Epithelial cell of proximal tubule (primary cell): Measurements from ENCODE around the gene PHF20. TPM values are rescaled to one million over a fixed set of nuclear protein-coding genes. Genes with fewer than 3 reads are reported as not detected.

Experiments
- DNase-seq: peaks from one replicate; pipeline ENCODE4 v3.0.0-alpha.2; 2011; ENCODE audit warnings: low read depth
- H3K4me3 ChIP-seq: 2 replicates; pipeline ENCODE4 v1.5.1; 2011; ENCODE audit warnings: low read depth, mild to moderate bottlenecking, low read length
- CTCF ChIP-seq: conservative IDR thresholded peaks from 2 replicates; pipeline ENCODE4 v1.5.1; 2012; ENCODE audit warnings: low read depth, mild to moderate bottlenecking, low read length
- total RNA-seq: library from RNA; depleted of rRNA; stranded (reverse); fragments of >200 nt; gene quantifications from 2 replicates; pipeline ENCODE4 v1.2.3, GENCODE V29; 2015

PHF20 gene
- total RNA-seq, 1 donor from 2014 or later: 19.0 TPM

- no peak for TF ChIP-seq CTCF
- DNase-seq: no peak
- no peak overlapping the region for H3K4me3 ChIP-seq
Observed at GRCh38 chr20:35979544-35979943, 207.7 kb downstream of the PHF20 start.

DNA sequence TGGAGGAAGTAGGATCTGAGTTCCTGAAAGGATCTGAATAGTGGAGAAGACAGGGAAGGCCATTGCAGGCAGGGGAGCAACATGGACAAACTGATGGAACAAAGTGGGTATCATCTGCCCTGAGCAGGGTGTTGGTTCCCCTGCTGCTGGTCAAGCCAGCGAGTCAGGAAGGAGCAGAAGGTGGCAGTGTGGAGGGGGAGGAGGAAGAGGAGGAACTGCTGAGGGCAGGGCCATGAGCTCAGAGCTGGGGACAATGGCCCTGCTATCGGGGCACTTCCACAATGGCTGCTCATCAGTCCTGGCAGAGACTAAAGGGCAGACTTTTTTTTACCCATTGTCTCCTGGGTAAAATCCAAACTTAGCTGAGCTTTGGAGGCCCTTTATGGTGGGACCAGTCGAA, 210.2 kb downstream of the PHF20 start:
- no peak for DNase-seq
- TF ChIP-seq CTCF: no peak
- H3K4me3 ChIP-seq: no peak overlapping the region

- H3K4me3 ChIP-seq: no peak overlapping the region
- no peak for TF ChIP-seq CTCF
- no peak for DNase-seq
Observed at GRCh38 chr20:35984382-35984781, 212.6 kb downstream of the PHF20 start.

- DNase-seq: no peak
- H3K4me3 ChIP-seq: no peak overlapping the region
- no peak for TF ChIP-seq CTCF
Observed at GRCh38 chr20:35985806-35986205, 214.0 kb downstream of the PHF20 start.

- TF ChIP-seq CTCF: no peak
- DNase-seq: no peak
- no peak overlapping the region for H3K4me3 ChIP-seq
Observed at GRCh38 chr20:35988910-35989463, 217.2 kb downstream of the PHF20 start.

- H3K4me3 ChIP-seq: no peak overlapping the region
- TF ChIP-seq CTCF: peak; percentile 64
- no peak for DNase-seq
Observed at GRCh38 chr20:35991142-35991771, 219.4 kb downstream of the PHF20 start.

DNA sequence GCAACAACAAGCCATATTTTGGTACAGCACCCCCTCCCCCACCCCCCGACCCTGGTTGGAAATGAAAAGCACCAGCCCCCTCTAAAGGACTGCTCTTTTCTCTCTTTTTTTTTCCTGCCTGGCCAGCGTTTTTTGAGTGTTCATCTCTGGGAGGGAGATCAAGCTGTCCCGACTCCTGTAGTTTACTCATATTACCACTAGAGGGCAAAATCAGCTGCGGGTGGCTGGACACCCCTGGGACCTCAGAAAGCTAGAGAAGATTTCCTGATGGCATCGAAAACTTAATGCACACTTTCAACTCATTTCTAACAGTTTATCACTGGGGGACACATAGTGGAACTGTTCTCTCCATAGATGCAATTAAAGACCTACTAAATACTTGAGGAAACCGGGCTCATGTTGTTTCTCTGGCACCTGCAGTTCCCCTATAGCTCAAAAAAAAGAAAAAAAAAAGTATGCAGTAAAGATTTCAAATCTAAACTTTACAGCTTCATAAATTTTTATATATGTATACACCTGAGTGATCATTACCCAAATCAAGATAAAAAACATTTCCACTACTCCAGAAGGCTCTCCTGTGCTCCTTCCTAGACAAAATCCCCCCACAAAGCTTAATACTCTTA, 221.0 kb downstream of the PHF20 start:
- no peak for DNase-seq
- H3K4me3 ChIP-seq: no peak overlapping the region
- peak; percentile 85 for TF ChIP-seq CTCF
